GM12801 (cell line): Measurements from ENCODE around the gene VSIR.

Experiments used
- CTCF ChIP-seq: IDR thresholded peaks from one replicate; pipeline ENCODE4 v1.5.1; 2011; ENCODE audit warnings: control low read depth; ENCODE audit not compliant: insufficient read length; ENCODE audit errors: extremely low read depth

Gene VSIR

DNA sequence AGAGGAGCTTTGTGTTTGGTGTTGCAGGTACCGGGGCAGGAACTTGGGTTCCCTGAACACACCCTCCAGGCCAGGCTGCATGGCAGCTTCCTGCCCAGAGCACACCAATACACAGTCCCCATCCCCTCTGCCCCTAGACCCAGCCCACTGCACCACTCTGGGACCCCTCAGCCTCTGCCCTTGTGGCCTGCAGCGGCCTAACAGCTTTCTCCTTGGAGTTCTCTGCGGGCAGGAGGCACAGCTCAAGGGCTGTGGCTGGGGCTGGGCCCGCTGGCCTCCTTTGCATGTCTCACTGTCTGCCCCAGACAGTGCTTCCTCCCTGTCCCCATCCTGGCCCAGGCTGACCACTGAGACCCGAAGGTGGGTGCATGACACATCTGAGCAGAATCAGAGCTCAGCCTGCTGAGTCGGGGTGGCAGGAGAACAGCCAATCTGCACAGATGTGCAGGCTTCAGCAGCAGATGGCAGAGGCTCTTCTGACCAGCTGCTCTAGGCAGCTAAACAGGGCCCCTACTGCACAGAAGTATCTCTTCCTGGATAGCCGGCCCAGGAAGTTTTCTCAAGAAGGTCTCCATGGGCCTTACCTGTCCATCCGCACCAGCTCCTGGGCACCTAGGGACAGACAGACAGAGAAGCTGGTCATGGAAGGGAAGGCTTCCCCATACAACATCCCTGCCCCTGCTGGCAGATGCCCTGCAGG lies 20.8 kb downstream of the VSIR start:
- no peak for TF ChIP-seq CTCF

- TF ChIP-seq CTCF = no peak
Measured at GRCh38 chr10:71751515-71752224, 21.6 kb downstream of the VSIR start.

- no peak for TF ChIP-seq CTCF
Measured at GRCh38 chr10:71750986-71751385, 22.3 kb downstream of the VSIR start.

DNA sequence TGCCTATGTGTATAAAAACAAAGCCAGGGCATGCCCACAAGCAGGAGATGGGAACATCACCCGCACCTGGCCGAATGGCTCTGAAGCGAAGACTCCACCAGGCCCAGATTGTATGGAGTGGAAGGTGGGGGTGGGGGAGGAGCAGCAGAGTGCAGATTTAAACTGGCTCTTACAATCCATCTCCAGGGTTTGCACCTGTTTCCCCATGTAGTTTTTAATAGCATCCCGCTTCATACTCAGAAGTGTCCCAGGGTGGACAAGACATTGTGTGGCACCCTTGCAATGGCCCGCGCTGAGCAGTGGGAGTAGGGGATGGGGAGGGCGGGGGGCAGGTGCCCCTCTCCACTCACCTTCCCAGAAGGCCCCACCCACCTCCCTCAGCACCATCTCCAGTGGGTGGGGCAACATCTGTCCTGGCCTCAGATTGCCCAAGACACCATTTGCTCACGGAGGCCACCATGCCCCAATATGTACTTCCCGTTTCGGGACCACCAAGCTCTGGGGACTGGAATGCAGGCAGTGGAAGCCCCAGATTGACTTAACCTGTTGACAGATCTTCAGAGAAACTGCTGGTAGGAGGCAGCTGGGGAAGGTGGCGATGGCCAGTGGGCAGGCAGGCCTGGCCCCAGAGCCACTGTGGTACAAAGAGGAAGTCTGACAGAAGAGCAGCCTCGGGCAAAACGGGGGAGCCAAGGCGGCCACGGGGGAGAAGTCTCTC lies 23.0 kb downstream of the VSIR start:
- no peak for TF ChIP-seq CTCF

- TF ChIP-seq CTCF = no peak
Measured at GRCh38 chr10:71749396-71749795, 23.9 kb downstream of the VSIR start.

- TF ChIP-seq CTCF = no peak
Measured at GRCh38 chr10:71748671-71749191, 24.6 kb downstream of the VSIR start.

GRCh38 chr10:71747551-71748523 lies 25.5 kb downstream of the VSIR start:
- TF ChIP-seq CTCF = no peak
